ENCODE measurements around the gene ENGASE.
A peak's percentile ranks its signal among the peaks of the same experiment; 100 is the strongest.

Gene ENGASE

DNA sequence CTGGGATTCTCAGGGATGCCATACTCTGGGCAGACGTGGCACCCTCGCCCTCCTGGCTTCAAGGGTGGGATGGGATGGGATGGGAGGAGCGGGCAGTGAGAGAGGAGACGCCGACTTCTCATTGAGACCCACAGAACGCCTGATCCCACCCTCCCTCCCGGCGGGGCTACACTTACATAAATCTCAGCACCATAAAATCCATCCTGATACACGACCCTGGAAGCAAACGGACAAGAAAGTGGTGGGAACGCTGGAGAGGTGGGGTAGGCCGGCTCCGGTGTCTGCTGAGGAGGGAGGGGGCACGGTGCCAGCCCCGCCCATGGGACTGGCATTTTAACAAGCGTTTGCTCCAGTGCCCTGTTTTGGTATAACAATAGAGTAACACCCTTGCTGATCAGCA is 21.9 kb downstream of the ENGASE start:
- no peak for DNase-seq

- DNase-seq: no peak
These were observed 22.8 kb downstream of the ENGASE start for GRCh38 chr17:79097226-79098055.

DNA sequence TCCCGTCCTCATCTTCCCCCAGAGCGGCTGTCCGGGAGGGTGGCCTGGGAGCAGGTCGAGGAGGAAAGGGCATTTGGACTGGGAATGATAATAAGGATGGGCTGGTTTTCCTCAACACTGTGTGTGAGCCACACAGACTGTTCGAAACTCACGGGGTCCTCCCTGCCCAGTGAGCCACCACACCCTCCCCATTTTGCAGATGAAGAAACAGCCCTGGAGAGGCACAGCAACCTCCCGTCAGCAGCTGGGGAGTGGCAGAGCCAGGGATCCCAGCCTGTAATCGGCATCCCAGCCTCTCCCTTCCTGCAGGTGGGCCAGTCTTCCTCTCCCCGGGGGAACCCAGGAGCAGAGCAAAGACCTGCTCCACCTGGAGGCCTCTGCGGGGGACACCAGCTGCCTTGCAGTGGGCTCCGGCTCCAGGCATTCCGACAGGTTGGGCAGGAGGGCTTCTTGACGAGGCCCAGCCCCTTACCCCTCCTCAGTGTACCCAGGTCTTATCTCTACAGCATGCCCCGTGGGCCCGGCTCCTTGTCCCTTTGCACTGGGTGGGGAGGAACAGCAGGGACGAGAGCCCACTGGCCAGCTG is 23.8 kb downstream of the ENGASE start:
- DNase-seq: no peak

- DNase-seq: no peak
These were observed 25.8 kb downstream of the ENGASE start for GRCh38 chr17:79100405-79100804.

GRCh38 chr17:79101111-79101673 is 26.6 kb downstream of the ENGASE start:
- DNase-seq: no peak

DNA sequence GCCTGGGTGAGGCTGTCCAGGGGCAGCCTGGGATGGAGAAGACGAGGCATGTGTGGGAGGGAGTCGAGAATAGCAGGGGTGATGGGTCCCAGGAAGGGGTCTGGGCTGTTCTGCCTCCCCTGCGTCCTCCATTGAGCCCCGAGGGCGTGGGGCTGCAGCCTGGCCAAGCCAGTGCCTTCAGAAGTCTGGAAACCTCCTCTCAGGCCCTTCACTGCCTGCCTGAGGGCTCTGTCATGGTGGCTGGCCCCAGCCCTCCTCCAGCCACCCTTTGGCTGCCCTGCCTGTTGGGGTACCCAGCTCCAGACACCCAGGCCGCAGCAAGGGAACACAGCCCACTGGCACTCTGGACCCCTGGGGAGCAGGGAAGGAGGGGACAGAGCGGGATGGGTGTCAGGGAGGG is 27.6 kb downstream of the ENGASE start:
- no peak for DNase-seq

DNA sequence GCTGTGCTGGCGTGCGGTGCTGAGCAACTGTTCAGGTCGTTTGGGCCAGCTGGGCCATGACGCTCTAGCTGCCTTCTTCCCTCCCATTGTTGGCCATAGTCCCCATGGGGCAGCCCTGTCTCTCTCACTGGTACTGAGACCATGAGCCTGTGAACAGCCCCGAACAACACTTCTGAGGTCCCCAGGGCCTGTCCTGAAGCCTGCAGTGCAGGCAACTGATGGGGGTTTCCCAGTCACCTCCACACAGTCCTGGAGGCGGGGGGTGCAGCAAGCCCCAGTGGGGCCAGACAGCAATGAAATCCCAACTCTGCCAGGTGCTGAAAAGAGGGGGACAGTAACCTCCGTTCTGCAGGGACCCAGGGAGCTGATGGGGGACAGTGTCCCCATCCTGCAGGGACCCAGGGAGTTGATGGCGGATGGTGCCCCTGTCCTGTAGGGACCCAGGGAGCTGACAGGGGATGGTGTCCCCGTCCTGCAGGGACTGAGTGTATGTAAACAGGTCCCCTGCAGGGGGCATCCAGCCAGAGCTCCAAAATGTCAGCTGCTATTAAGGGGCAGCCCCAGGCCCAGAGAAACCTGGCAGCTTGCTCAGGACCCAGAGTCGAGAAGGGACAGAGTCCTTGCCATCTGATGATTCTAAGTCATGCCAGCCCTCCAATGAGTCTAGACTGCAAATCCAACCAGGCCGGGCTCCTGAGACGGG is 30.4 kb downstream of the ENGASE start:
- no peak for DNase-seq

- no peak for DNase-seq
These were observed 31.3 kb downstream of the ENGASE start for GRCh38 chr17:79105937-79106336.

DNA sequence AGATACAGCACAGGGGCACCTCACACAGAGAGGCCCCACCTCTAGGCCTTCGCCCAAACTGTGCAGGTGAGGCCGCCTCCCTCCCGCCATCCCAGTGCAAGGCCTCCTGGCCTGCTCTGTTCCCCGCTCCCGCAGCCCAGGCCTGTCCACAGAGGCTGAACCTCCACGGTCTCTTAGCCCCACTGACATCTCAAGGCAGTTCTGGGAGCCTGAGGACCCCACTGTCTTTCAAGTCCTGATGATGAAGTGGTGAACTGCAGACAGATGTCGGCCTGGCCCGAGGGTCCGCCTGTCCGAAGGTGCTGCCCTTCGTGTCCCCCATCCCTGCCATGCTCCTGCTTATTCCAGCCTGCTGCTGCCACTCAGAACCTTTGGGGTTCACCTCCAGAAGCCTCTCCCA is 32.3 kb downstream of the ENGASE start:
- DNase-seq: no peak

GRCh38 chr17:79107499-79108231 is 33.0 kb downstream of the ENGASE start:
- DNase-seq: no peak

GRCh38 chr17:79108232-79108850 is 33.7 kb downstream of the ENGASE start:
- no peak for DNase-seq

GRCh38 chr17:79108870-79109269 is 34.2 kb downstream of the ENGASE start:
- no peak for DNase-seq

DNA sequence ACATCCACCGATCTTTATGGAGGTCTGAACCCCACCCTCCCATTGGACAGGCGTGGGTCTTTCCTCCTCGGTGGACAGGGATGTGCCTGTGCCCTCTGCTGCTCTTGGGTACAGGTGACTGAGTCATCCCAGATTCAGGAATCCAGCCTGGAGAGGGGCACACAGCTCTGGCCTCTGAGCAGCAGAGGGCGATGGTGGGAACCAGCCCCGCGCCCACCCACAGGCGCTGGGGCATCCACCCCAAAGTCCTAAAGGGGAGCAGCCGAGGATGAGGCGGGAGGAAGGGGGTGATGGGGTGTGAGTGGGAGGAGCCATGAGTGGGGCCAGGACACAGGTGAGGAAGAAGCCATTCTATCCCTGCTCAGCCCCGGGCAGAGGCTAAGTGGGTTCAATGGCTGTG is 35.0 kb downstream of the ENGASE start:
- DNase-seq: no peak

GRCh38 chr17:79111097-79111496 is 36.5 kb downstream of the ENGASE start:
- no peak for DNase-seq

DNA sequence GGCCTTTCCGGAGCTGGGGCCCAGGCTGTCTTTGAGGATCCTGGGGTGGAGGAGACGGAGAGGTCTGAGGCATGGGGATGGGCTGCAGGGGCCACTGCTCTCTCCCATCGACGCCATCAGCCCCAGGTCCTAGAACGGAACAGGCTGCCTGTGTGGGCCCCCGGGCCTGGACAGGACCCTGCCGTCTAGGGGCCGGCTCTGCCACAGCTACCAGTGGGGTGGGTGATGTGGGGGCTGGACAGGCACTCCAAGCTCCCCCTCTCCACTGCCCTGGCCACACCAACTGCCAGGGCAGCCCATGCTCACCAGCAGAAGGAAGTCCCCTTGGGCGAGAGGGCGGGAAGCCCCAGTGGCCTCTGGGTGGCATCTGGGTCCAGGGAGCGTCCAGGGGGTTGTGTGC is 37.8 kb downstream of the ENGASE start:
- no peak for DNase-seq

DNA sequence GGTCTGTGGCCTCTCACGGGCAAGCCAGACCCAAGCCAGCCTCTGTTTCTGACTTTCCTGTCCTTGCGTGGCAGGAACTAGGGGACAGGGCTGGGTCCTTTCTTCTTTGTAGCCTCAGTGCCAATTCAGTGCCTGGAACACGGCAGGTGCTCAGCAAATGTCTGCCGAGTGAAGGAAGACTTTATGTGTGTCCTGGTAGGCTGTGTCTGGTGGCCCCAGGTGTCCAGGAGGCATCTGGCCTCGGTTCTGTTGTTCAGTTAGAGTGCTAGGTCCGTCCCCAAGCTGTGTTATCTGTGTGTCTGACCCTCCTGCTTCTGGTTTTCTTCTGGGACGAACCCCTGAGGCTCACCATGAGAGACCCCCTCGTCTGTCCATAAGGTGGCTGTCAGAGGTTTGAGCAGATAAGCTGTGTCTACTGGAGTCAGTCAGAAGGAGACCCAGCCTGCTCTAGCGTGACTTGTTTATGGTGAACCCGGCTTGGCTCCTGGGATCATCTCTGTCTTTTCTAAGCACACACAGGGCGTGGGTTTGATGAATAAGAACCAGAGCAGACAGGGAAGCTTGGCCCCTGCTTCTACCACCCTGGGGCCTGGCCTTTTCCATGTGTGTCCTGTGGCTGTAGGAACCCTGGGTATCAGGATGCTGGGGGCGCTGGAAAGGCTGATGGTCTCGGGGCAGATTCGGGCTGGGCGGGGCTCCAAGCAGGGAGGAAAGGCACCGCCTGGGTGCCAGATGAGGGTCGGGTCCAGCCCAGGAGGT is 39.3 kb downstream of the ENGASE start:
- no peak for DNase-seq

DNA sequence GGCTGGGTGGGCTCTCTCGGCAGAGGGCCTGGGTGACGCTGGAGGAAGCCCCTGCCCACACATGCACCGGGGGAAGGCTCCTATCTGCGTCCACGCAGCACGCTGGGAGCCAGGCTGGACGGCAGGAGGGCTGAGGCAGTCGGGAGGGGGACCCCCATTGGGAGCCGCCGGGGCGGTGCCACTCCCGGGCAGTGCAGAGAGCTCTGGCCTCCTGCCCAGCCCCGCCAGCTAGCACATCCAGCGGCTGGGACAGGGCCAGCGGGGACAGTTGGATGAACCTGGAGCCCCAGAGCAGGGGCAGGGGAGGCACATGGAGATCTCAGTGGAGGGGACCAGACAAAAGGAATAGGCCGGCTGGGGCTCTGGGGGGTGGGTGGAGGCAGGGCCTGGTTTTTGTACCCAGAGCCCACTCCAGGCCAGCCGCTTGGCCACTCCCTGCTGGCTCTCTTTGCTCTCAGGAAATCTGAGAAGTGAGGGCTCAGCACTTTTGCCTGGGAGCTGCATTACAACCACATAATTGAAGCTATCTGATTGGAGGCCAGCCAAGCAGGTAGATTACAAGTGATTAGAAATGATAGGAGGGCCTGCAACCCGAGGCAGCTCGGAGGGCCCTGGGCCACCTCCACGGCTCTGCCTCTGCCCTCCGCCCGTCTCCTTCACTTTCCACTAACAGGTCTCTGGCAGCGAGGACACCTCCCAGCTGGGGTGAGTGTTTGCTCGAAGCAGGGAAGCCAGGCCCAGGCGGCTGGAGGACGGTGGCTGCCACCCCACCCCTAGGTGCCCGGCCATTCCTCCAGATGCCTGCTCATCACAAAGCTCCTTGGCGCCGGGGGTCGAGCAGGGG is 40.1 kb downstream of the ENGASE start:
- peak; percentile 72 for DNase-seq

GRCh38 chr17:79115487-79115886 is 40.9 kb downstream of the ENGASE start:
- no peak for DNase-seq

DNA sequence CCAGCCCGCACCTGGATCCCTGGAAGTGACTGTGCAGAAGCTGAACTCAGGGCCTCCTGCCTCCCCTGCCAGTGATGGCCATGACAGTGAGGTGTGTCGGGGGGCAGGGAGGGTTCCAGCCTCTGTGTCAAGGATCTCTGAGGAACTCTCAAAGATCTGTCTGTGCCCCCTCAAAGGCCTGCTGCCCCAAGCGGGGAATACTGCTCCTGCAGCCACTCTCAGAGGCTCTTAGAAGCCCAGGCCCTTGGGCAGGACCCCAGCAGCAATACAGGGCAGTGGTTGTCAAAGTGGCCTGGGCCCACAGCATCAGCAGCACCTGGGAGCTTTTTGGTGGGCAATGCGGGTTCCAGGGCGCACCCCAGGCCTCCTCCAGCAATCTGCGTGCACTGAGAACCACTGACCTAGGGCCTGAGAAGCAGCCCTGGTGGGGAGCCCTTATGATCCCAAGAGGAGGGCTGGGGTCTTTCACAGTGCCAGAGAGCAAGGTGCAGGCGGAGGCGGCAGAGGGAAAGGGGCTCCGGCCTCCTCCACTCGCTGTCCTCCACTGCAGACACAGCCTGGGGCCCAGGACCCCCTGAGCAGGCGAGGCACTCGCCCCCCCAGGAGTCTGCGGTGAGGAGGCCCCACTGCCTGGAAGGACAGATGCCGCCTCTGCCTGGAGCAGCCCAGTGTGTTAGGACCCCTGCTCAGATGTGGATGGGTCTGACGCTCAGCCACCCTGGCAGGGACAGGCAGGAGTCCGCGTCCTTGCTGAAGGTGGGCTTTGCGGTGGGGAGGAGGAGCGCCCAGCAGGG is 42.1 kb downstream of the ENGASE start:
- no peak for DNase-seq

GRCh38 chr17:79117905-79118487 is 43.4 kb downstream of the ENGASE start:
- DNase-seq: no peak

Measured in NCI-H1436 treated with DMSO at 0.1 percent for 48 hours (cell line).